HG03159 (cell line): ENCODE results near the gene RLN3.

Source experiments
- ATAC-seq: cut with Tn5 transposase; IDR thresholded peaks from one replicate; pipeline ENCODE4 v1.9.1; 2021; ENCODE audit warnings: mild to moderate bottlenecking, moderate library complexity; ENCODE audit not compliant: unreplicated experiment

RLN3 gene

DNA sequence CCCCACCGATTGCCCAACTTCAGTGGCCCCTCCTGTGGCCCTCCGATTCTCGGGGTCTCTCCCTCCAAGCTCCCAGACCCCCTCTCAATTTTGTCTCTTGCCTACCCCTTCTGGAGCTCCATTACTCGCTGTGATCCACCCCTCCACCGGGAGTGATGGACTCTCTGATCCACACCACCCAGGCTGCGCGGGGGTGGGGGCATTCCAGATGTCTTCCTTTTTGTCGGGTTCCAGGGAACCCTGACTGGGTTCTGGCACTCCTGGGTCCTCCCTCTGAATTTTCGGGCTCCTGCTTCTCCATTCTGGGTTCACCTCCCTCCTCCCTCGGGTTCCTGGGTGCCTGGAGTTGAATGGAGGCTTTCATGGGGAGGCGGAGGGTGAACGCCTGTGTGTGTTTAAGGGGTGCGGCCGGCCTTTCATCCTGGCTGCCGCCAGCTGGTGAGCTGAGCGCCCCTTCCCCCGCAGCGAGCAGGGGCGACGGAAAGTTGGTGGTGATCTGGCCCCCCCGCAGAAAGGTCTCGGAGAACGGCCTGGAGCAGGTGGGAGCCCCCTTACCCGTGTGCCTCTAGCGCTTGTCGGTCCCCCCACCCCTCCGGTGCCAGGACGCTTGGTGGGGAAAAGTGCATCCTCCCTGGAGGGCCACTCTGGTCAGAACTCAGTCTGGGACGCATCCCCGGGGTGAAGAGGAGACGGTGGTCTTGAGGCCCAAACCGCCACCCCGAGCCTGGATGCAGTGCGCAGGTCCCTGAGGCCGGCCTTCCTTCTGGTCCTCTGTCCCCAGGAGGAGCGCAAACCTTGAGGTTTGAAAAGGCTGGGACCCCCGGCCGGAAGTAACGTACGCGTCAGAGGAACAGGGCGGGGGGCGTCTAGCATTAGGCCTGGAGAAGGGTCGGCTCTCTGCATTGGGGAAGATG lies 46.2 kb downstream of the RLN3 start:
- no peak for ATAC-seq

DNA sequence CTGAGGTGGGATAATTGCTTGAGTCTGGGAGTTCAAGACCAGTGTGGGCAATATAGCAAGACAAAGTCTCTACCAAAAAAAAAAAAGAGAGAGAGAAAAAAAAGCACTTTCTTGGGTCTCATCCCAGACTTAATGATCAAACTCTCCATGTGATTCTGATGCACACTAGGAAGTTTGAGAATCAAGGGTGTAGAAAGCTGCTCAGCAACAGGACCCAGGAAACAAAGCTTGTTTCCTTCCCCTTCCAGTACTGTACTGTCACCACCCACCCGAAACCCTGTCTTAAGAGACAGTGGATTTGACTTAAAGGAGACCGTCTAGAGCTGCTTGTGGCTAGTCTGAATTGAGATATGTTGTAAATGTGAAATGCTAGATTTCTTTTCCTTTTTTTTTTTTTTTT lies 50.5 kb downstream of the RLN3 start:
- no peak for ATAC-seq
